CD4-positive, alpha-beta T cell treated with Interferon gamma for 1 hour (primary cell): Measurements from ENCODE around the gene GALNT12.

Experiments
- DNase-seq: peaks from one replicate; pipeline ENCODE4 v3.0.0-alpha.2; 2020

Gene GALNT12

GRCh38 chr9:98882569-98882923 is 75.1 kb downstream of the GALNT12 start:
- no peak for DNase-seq

- DNase-seq: no peak
These were observed 75.8 kb downstream of the GALNT12 start for GRCh38 chr9:98883276-98883675.

- no peak for DNase-seq
These were observed 77.4 kb downstream of the GALNT12 start for GRCh38 chr9:98884849-98885248.

GRCh38 chr9:98885575-98886295 is 78.3 kb downstream of the GALNT12 start:
- DNase-seq: no peak

GRCh38 chr9:98886691-98887229 is 79.3 kb downstream of the GALNT12 start:
- DNase-seq: no peak

- DNase-seq: no peak
These were observed 80.5 kb downstream of the GALNT12 start for GRCh38 chr9:98887918-98888510.

GRCh38 chr9:98888801-98889421 is 81.4 kb downstream of the GALNT12 start:
- no peak for DNase-seq

- DNase-seq: no peak
These were observed 82.8 kb downstream of the GALNT12 start for GRCh38 chr9:98890256-98890655.

- DNase-seq: no peak
These were observed 84.8 kb downstream of the GALNT12 start for GRCh38 chr9:98892288-98892687.

- no peak for DNase-seq
These were observed 85.2 kb downstream of the GALNT12 start for GRCh38 chr9:98892690-98893089.

GRCh38 chr9:98894171-98894570 is 86.7 kb downstream of the GALNT12 start:
- DNase-seq: no peak

GRCh38 chr9:98894761-98895160 is 87.3 kb downstream of the GALNT12 start:
- DNase-seq: no peak

GRCh38 chr9:98896632-98897031 is 89.2 kb downstream of the GALNT12 start:
- no peak for DNase-seq

GRCh38 chr9:98897745-98898144 is 90.3 kb downstream of the GALNT12 start:
- no peak for DNase-seq

- DNase-seq: no peak
These were observed 92.1 kb downstream of the GALNT12 start for GRCh38 chr9:98899408-98900056.
